GM12874 (cell line): ENCODE data around the gene PP2D1.

Experiments used
- TF ChIP-seq, protein P1 (sequence below): IDR thresholded peaks from 2 replicates; pipeline ENCODE4 v1.5.1; 2011; ENCODE audit warnings: low read depth, mild to moderate bottlenecking, control low read depth, low read length, moderate library complexity; ENCODE audit not compliant: insufficient read depth

The PP2D1 gene

GRCh38 chr3:20038699-20039465 is 26.8 kb upstream of the PP2D1 start:
- TF ChIP-seq, protein P1, sequence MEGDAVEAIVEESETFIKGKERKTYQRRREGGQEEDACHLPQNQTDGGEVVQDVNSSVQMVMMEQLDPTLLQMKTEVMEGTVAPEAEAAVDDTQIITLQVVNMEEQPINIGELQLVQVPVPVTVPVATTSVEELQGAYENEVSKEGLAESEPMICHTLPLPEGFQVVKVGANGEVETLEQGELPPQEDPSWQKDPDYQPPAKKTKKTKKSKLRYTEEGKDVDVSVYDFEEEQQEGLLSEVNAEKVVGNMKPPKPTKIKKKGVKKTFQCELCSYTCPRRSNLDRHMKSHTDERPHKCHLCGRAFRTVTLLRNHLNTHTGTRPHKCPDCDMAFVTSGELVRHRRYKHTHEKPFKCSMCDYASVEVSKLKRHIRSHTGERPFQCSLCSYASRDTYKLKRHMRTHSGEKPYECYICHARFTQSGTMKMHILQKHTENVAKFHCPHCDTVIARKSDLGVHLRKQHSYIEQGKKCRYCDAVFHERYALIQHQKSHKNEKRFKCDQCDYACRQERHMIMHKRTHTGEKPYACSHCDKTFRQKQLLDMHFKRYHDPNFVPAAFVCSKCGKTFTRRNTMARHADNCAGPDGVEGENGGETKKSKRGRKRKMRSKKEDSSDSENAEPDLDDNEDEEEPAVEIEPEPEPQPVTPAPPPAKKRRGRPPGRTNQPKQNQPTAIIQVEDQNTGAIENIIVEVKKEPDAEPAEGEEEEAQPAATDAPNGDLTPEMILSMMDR, result no peak

DNA sequence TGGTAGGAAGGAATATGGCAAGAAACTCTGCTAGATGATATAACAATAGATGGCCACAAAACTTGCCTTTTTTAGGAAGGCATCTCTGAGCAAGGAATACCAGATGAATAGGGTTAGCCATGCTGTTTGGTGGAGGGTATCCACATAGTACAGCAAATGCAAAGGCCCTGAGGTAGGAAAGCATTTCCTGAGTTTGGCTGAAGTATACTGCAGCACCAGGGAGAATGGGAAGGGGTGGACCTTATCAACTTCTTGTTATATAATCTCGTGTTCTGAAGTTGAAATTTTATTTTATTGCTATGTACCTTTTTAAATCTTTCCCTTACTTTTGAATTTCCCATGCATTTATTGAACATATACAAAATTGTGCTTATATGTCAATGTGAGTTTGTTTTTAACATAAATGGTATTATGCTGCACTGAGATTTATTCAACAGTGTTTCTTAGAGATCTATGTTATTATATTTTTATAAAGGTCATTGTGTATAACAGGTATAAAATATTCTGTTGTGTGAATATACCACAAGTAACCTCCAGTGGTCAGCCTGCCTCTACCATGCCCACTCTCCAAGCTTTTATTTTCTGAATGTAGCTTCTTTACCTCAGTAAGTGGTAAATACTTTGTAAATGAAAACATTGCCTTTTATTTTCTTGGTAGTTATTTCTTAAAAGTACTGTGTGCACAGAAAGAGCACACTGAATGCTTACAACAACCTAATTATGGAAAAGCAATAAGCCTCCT is 25.4 kb upstream of the PP2D1 start:
- TF ChIP-seq, protein P1, result no peak

- TF ChIP-seq, protein P1, result no peak
Measured at GRCh38 chr3:20035019-20035418, 23.0 kb upstream of the PP2D1 start.

DNA sequence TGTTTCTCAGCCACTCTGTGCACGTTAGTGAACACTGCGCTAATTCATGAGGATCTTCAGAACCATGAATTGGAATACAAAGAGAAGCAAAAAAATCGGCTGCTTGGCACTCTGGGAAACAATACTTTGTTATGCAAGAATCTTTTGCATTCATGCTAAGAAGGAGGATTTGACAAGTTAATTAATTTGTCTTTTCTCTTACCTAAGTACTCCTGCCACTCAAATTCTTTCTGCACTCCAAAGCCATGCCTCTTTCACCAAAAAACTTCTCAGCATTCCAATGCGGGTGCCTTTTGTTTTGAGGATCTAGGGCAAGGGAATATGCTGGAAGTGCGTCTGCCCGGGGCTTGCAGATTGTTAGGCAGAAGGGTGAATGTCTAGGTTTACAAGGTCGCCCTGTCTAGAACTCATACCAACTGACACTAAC is 16.9 kb upstream of the PP2D1 start:
- TF ChIP-seq, protein P1, result no peak

DNA sequence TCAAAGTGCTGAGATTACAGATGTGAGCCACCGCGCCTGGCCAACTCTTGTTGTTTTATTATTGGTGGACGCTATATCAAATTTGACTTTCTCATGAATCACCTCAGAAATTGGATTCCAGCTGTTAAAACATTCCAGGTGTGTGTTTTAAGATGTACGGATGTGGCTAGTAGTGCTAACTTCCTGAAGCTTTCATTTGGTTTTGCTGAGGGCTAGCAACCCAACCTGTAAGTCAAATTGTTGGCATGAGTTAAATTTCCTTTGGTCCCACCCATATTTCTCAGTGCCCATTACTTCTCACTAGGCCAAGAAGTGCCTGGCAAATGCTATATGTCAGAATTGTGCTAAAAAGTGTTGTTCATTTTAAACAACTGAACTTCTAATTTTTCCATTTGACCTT is 15.1 kb upstream of the PP2D1 start:
- TF ChIP-seq, protein P1, result no peak

- TF ChIP-seq, protein P1, result no peak
Measured at GRCh38 chr3:20023623-20024405, 11.8 kb upstream of the PP2D1 start.

DNA sequence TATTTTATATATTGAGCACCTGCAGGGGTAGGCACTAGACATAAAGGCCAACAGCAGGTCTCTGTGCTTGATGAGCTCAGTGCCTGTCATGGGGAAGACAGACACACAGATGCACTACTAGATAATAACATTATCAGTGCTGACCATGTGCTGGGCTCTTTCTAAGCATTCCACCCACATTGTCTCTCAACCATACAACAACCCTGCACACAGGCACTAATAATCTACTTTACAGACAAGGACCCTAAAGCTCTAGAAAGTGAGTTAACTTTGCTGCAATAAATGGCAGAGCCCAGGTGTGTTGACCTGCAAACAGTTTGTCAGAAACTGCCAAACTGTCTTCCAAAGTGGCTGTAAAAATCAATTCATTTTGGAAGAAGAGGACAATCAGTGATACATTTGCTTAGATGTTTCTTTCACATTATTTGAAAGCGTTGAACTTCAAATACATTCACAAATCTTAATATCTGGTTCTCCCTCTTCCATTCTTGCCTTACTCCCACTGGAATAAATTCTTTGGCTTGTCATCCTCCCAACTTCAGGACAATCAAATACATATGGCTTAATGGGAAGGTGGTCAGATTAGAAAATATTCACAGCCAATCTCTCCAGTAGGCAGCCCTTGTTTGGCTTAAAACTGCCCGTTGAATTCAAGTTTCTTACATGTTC is 11.0 kb upstream of the PP2D1 start:
- TF ChIP-seq, protein P1, result no peak
